Astrocyte (in vitro differentiated cells and primary cell): ENCODE data around the gene UBE2A. TPM values are rescaled to one million over a fixed set of nuclear protein-coding genes. Genes with fewer than 3 reads are reported as not detected.

Experiments
- DNase-seq: peaks from one replicate; pipeline ENCODE4 v3.0.0-alpha.2; 2010; ENCODE audit warnings: low read depth
- FAIRE-seq: peaks from 2 replicates; lab custom pipeline; 2011; peaks lifted over from hg19 to GRCh38; lab: Jason Lieb, UNC
- H2AFZ ChIP-seq: 2 replicates; pipeline ENCODE4 v1.6.0; 2012; ENCODE audit warnings: low read depth, low read length, inconsistent platforms
- H3K27ac ChIP-seq: 2 replicates; pipeline ENCODE4 v1.5.1; 2011; ENCODE audit warnings: low read depth, low read length, inconsistent platforms
- H3K27me3 ChIP-seq: 2 replicates; pipeline ENCODE4 v1.6.0; 2011; ENCODE audit warnings: low read length, inconsistent platforms; ENCODE audit not compliant: insufficient read depth
- H3K36me3 ChIP-seq: 2 replicates; pipeline ENCODE4 v1.5.1; 2011; ENCODE audit warnings: low read length, inconsistent platforms; ENCODE audit not compliant: insufficient read depth
- H3K4me1 ChIP-seq: 2 replicates; pipeline ENCODE4 v1.5.1; 2011; ENCODE audit warnings: low read length, inconsistent platforms; ENCODE audit not compliant: insufficient read depth
- H3K4me2 ChIP-seq: 2 replicates; pipeline ENCODE4 v1.6.0; 2012; ENCODE audit warnings: low read length, inconsistent platforms
- H3K4me3 ChIP-seq: 2 replicates; pipeline ENCODE4 v1.5.1; 2011; ENCODE audit warnings: low read depth, mild to moderate bottlenecking, low read length, inconsistent platforms; ENCODE audit not compliant: insufficient read depth
- H3K79me2 ChIP-seq: 2 replicates; pipeline ENCODE4 v1.6.0; 2012; ENCODE audit warnings: mild to moderate bottlenecking, low read length, inconsistent platforms; ENCODE audit not compliant: insufficient read depth
- H3K9ac ChIP-seq: 2 replicates; pipeline ENCODE4 v1.6.0; 2012; ENCODE audit warnings: mild to moderate bottlenecking, low read length, inconsistent platforms
- H3K9me3 ChIP-seq: 2 replicates; pipeline ENCODE4 v1.5.1; 2012; ENCODE audit warnings: low read depth, mild to moderate bottlenecking, low read length, inconsistent platforms; ENCODE audit not compliant: insufficient read depth
- H4K20me1 ChIP-seq: 2 replicates; pipeline ENCODE4 v1.6.0; 2012; ENCODE audit warnings: low read length, inconsistent platforms; ENCODE audit not compliant: insufficient read depth
- H3K27ac Mint-ChIP-seq: one replicate; pipeline ENCODE4 v1.8.0; 2021; ENCODE audit warnings: mild to moderate bottlenecking, mixed read lengths; ENCODE audit not compliant: unreplicated experiment
- H3K27me3 Mint-ChIP-seq: one replicate; pipeline ENCODE4 v1.8.0; 2021; ENCODE audit warnings: low read depth, mixed read lengths; ENCODE audit not compliant: unreplicated experiment
- H3K36me3 Mint-ChIP-seq: one replicate; pipeline ENCODE4 v1.8.0; 2021; ENCODE audit warnings: low read depth, mixed read lengths; ENCODE audit not compliant: unreplicated experiment
- H3K4me1 Mint-ChIP-seq: one replicate; pipeline ENCODE4 v1.8.0; 2021; ENCODE audit warnings: low read depth, mixed read lengths; ENCODE audit not compliant: unreplicated experiment
- H3K4me3 Mint-ChIP-seq: one replicate; pipeline ENCODE4 v1.8.0; 2021; ENCODE audit warnings: mild to moderate bottlenecking, moderate library complexity, mixed read lengths; ENCODE audit not compliant: unreplicated experiment
- H3K9me3 Mint-ChIP-seq: one replicate; pipeline ENCODE4 v1.8.0; 2021; ENCODE audit warnings: mild to moderate bottlenecking, mixed read lengths; ENCODE audit not compliant: unreplicated experiment
- EZH2 ChIP-seq: IDR thresholded peaks from 2 replicates; pipeline ENCODE4 v1.6.1; 2012; ENCODE audit warnings: mild to moderate bottlenecking, low read length, inconsistent platforms; ENCODE audit not compliant: insufficient read depth
- total RNA-seq: library from RNA; stranded (reverse); gene quantifications from 2 replicates; pipeline ENCODE4 v1.2.1, GENCODE V29; 2021
- TF ChIP-seq, protein P1 (sequence below): IDR thresholded peaks from 2 replicates; pipeline ENCODE4 v1.5.1; 2011; ENCODE audit warnings: low read depth, mild to moderate bottlenecking, inconsistent platforms, low read length, moderate library complexity; ENCODE audit not compliant: insufficient read depth

Gene UBE2A
- total RNA-seq, 1 donor from 2014 or later, result 78.9 TPM

DNA sequence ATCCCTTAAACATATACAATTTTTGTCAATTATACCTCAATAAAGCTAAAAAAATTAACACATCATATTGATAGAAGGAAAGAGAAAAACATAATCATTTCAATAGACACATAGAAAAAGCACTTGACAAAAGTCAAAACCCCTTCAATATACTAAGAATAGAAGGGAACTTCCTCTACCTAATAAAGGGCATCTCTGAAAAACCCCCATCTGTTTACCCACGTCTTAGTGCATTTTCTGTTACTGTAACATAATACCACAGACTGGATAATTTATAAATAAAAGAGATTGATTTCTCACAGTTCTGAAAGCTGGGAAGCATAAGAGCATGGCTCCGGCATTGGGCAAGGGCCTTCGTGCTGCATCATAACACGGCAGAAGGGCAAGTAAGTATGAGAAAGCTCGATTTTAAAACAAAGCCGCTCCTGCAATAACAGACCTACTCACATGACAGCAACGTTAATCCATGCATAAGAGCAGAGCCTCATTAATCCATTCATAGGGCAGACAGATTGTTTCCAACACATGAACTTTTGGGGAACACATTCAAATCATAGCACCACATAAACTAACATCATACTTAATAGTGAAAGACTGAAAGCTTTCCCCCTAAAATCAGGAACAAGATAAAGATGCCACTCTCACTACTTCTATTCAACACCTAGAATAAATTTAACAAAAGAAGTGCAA lies 24.9 kb upstream of the UBE2A start:
- Histone ChIP-seq H2AFZ (no peak overlapping the region), H3K4me3 (no peak overlapping the region), H3K4me2 (no peak overlapping the region), H3K9me3 (no peaks in the 10 kb centered on the region), H3K4me1 (no peaks in the 10 kb centered on the region), H3K9ac (no peak overlapping the region), H3K36me3 (no peaks in the 10 kb centered on the region), H3K27me3 (no peaks in the 10 kb centered on the region), H3K27ac (no peak overlapping the region), H3K79me2 (peaks cover 6% of the 10 kb centered on the region), H4K20me1 (no peaks in the 10 kb centered on the region)
- Mint-ChIP-seq H3K9me3 (peaks cover 2% of the 10 kb centered on the region), H3K36me3 (no peaks in the 10 kb centered on the region), H3K27ac (no peak overlapping the region), H3K27me3 (no peaks in the 10 kb centered on the region), H3K4me3 (no peak overlapping the region), H3K4me1 (no peaks in the 10 kb centered on the region)
- TF ChIP-seq, protein P1, sequence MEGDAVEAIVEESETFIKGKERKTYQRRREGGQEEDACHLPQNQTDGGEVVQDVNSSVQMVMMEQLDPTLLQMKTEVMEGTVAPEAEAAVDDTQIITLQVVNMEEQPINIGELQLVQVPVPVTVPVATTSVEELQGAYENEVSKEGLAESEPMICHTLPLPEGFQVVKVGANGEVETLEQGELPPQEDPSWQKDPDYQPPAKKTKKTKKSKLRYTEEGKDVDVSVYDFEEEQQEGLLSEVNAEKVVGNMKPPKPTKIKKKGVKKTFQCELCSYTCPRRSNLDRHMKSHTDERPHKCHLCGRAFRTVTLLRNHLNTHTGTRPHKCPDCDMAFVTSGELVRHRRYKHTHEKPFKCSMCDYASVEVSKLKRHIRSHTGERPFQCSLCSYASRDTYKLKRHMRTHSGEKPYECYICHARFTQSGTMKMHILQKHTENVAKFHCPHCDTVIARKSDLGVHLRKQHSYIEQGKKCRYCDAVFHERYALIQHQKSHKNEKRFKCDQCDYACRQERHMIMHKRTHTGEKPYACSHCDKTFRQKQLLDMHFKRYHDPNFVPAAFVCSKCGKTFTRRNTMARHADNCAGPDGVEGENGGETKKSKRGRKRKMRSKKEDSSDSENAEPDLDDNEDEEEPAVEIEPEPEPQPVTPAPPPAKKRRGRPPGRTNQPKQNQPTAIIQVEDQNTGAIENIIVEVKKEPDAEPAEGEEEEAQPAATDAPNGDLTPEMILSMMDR, result no peak
- no peak for TF ChIP-seq EZH2
- no peak for FAIRE-seq
- no peak for DNase-seq

DNA sequence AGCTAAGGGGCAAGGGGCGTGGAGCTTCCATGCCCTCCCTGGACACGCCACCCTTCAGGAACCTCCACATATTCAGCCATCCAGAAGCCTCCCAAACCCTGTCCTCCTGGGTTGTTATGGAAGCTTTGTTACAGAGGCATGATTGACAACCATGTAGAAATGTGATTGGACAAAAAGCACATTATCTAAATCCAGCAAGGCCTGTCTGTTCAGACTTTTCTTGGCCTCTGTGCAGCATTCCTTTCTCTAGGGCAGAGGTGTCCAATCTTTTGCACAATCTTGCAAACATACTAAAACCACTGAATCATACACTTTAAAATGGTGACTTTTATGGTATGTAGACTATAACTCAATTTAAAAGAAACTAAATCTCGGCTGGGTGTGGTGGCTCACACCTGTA lies 21.9 kb upstream of the UBE2A start:
- no peak overlapping the region for H3K4me3 ChIP-seq
- H3K36me3 ChIP-seq, result no peaks in the 10 kb centered on the region
- H3K9me3 ChIP-seq, result no peaks in the 10 kb centered on the region
- H4K20me1 ChIP-seq, result no peaks in the 10 kb centered on the region
- H3K9ac ChIP-seq, result no peak overlapping the region
- H3K27me3 ChIP-seq, result no peaks in the 10 kb centered on the region
- H3K9me3 Mint-ChIP-seq, result no peaks in the 10 kb centered on the region
- H3K79me2 ChIP-seq, result peaks cover 9% of the 10 kb centered on the region
- H3K4me1 ChIP-seq, result no peaks in the 10 kb centered on the region
- no peak overlapping the region for H2AFZ ChIP-seq
- no peak overlapping the region for H3K27ac Mint-ChIP-seq
- H3K36me3 Mint-ChIP-seq, result peaks cover 2% of the 10 kb centered on the region
- TF ChIP-seq, protein P1, result no peak
- no peaks in the 10 kb centered on the region for H3K27me3 Mint-ChIP-seq
- H3K27ac ChIP-seq, result no peak overlapping the region
- H3K4me1 Mint-ChIP-seq, result no peaks in the 10 kb centered on the region
- no peak overlapping the region for H3K4me3 Mint-ChIP-seq
- DNase-seq, result peak; percentile 6
- peak; percentile 84 for FAIRE-seq
- no peak overlapping the region for H3K4me2 ChIP-seq

DNA sequence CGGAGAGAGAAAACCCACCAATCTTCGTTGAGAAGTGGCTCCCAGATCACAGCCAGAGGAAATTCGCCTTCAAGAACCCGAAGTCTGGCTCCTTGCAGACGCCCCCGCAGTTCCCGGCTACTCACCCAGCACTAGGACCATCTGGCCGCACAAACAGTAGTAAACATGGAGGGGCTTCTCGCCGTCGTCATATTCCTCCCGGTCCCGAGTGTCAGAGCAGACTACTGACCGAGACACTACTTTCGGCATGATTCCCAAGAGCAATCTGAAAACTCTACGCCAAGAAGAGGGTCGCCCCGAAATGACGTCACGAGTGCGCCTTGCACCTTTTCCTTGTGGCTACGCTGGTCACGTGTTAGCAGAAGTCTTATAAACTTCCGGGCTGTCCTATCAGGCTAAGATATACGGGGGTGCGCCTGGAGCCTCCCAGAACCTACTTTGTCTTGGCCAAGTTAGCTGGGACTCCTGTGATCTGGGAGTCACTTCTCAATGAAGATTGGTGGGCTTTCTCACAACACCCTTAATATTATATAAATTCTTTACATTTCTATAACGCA lies 9.2 kb upstream of the UBE2A start, which contains the start of gene STEEP1:
Gene STEEP1 (minus strand): TSS at position 303 of the 557 bp plus-strand sequence. CDS start 54 bp downstream, at position 249.
- Histone ChIP-seq H3K4me1 (no peaks in the 10 kb centered on the region), H3K9me3 (no peaks in the 10 kb centered on the region), H3K4me3 (peak within 1 kb of the TSS; percentile 88), H3K27me3 (no peaks in the 10 kb centered on the region), H2AFZ (peak within 1 kb of the TSS; percentile 45), H3K9ac (peak within 1 kb of the TSS; percentile 92), H3K27ac (peak within 1 kb of the TSS; percentile 66), H3K79me2 (peaks cover 30% of the 10 kb centered on the region), H4K20me1 (no peaks in the 10 kb centered on the region), H3K36me3 (peaks cover 2% of the 10 kb centered on the region), H3K4me2 (peak within 1 kb of the TSS; percentile 94)
- FAIRE-seq (peak; percentile 97), DNase-seq (peak; percentile 91)
- peak within 1 kb of the TSS; percentile 95 for H3K4me3 Mint-ChIP-seq
- TF ChIP-seq, protein P1, result no peak
- TF ChIP-seq EZH2, result no peak
- no peaks in the 10 kb centered on the region for H3K27me3 Mint-ChIP-seq
- no peaks in the 10 kb centered on the region for H3K36me3 Mint-ChIP-seq
- H3K4me1 Mint-ChIP-seq, result peaks cover 2% of the 10 kb centered on the region
- no peaks in the 10 kb centered on the region for H3K9me3 Mint-ChIP-seq
- H3K27ac Mint-ChIP-seq, result peak within 1 kb of the TSS; percentile 90
